Measurements from ENCODE around the gene MYF5.
"Not testable (repeated sequence)": the region's sequence is repeated elsewhere in the genome, so short reads cannot be mapped to it uniquely, and the experiment has no call there.

Gene MYF5

DNA sequence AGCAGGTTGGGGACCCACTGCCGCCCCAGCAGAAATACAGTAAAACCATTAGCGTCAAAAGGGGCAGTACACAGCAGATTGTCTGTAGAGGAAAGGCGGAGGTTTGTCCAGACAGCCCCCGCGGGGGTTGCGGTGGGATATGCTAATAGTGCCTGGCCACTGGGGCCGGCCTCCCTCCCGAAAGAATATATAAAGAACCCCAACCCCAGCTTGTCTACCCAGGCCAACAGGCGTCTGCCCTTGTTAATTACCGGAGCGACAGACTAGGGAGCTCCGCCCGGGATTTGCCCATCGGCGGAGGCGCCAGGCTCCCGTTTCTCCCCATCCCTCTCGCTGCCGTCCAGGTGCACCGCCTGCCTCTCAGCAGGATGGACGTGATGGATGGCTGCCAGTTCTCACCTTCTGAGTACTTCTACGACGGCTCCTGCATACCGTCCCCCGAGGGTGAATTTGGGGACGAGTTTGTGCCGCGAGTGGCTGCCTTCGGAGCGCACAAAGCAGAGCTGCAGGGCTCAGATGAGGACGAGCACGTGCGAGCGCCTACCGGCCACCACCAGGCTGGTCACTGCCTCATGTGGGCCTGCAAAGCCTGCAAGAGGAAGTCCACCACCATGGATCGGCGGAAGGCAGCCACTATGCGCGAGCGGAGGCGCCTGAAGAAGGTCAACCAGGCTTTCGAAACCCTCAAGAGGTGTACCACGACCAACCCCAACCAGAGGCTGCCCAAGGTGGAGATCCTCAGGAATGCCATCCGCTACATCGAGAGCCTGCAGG, at the start of gene MYF5:
Gene MYF5 (plus strand): TSS at position 217 of the 774 bp plus-strand sequence. CDS start 152 bp downstream, at position 369.
- no peak for DNase-seq (ENCODE audit: low spot score)

DNA sequence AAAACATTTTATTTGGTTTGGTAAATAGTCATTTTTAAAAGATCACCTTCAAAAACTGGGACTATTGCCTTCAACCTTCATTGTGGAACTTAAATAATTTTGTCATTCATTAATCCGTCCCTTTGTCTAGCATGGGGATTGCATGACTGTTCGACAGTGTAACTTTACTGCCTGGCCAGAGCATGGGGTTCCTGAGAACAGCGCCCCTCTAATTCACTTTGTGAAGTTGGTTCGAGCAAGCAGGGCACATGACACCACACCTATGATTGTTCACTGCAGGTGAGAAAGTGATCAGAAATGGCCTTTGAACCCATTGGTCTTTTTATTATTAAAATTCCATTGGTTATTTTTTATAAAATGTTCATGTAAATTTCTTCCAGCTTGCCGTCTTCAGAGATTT, 46.5 kb upstream of the MYF5 start:
- DNase-seq (ENCODE audit: low spot score) = no peak

DNA sequence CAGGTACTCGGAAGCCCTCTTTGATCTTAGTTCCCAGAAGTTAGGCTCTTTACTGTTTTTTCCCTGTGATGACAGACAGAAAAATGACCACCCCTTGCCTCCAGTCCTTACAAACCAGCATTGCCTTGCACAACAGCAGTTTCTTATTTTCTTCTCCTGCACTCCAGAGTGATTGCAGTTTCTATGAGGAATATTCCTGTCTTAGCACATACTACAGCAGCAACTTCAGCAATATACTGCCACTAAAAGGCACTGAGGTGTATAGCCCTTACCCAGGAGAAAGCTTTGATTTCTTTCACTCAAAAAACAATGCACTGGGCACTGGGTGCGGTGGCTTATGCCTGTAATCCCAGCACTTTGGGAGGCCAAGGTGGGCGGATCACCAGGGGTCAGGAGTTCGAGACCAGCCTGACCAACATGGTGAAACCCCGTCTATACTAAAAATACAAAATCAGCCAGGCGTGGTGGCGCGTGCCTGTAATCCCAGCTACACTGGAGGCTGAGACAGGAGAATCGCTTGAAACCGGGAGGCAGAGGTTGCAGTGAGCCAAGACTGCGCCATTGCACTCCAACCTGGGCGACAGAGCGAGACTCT, 40.6 kb upstream of the MYF5 start:
- DNase-seq (ENCODE audit: low spot score) = not testable (repeated sequence)

DNA sequence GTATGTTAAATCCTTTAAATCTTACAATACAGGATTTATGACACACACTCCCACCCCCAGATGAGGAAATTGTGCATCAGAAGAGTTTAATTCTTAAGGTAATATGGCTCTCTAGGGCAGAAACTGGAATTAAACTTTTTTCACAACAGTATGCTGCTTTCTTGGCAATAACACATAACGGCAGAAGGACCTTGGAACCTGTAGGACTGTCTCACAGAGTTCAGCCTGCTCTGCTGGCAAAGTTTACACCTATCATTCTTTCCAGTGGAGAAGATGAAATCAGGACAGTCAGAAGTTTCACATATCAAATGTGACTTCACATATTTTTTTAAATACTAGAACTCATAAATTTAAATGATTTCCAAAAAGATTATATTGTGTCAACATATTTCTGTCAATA, 39.9 kb upstream of the MYF5 start:
- no peak for DNase-seq (ENCODE audit: low spot score)

DNA sequence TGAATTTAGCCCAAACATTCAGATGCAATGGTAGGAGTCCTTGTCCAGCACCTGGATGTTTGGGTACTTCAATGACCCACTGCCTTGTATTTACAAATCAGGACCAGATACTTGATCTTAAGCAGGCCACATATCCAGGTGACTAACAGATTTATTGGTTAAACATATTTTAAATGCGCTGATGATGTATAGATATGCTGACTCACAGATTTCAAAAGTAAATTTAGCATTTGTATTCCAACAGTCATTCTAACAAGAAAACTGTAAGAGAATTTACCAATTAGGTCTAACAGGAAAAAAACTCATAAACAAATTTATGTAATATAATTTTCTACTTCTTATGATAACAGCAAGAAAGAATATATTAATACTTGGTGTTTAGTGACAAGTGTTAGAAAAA, 38.7 kb upstream of the MYF5 start:
- no peak for DNase-seq (ENCODE audit: low spot score)

DNA sequence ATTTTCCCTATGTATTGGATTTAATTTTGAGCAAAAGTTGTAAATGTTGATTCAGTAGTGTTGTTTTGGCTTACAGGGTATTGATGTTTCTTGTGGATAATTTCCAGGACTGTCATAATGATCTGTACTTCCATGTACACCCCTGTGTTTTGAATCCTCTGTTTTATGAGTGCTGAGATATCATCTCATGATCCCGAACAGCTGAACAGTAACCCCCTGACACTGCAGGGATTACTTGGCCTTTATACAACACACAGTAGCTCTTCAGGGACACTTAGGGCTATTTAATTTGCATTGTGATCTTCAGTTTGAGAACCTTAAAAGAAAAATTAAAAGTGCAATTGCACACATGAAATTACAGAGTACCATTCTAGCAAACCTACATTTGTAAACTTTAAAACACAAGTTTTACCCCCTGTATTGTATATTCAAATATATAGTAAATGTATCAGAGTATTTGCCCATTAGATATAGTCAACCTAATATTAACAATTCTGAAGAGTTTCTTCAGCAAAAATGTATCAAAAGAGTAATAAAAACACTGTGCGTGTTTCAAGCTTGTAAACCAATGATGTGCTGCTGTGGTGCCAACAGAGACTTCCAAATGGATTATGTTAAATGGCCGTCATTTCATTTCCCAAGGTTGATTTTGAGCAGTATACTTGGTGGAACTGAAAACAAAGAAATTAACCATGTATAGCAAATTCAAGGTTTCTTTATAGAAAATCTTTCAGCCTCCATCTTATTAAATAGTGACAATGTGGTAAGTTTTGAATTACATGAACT, 37.2 kb upstream of the MYF5 start:
- no peak for DNase-seq (ENCODE audit: low spot score)

DNA sequence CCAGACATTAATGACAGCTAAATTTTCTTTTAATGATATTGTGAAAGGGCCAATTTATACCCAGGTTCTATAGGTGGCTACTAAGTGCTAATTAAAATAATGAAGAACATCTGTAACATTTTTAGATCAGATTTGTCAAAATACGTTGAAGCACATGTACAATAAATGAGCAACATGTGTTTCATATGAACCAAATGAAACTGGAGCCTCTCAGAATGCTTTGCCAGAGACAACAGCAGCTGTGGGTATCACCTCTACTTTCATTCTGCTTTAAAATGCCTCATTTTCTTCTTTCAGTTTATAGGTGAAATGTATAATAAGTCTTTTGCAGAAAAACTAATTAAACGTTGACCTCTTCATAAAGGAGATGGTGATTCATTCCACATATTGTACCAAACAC, 35.4 kb upstream of the MYF5 start:
- DNase-seq (ENCODE audit: low spot score) = no peak

DNA sequence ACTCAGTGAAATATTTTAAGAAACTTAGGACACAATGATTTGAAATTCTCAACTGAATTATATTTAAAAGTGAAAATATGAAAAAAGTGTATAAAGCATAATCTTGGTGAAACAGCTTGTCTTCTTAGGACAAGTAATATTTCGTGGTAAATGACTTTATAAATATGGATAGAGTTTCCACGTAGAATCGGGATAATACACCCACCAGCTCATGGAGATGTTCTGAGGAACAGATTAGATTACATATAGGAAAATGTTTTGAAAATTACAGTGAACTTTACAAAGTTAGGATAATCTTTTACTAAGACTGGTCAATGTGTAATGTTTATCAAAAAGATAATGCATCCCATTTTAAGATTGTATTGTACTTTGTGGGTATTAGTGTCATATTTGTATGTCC, 34.9 kb upstream of the MYF5 start:
- DNase-seq (ENCODE audit: low spot score) = no peak

DNA sequence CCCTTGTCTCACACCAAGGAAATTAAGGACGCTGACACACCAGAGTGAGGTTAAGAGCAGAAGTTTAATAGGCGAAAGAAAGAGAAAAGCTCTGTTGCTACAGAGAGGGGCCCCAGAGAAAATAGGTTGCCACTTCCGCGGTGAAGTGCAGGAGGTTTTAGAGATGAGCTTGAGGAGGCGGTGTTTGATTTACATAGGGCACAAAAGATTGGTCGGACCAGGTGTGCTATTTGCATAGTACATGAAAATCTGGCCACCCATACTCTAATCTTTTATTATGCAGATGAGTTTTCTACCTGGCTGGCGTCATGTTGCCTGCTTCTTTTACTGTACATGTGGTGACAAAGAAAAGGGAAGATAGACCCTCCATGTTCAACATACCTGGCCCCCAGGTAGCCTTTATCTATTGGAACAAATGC, 32.6 kb upstream of the MYF5 start:
- DNase-seq (ENCODE audit: low spot score) = no peak

DNA sequence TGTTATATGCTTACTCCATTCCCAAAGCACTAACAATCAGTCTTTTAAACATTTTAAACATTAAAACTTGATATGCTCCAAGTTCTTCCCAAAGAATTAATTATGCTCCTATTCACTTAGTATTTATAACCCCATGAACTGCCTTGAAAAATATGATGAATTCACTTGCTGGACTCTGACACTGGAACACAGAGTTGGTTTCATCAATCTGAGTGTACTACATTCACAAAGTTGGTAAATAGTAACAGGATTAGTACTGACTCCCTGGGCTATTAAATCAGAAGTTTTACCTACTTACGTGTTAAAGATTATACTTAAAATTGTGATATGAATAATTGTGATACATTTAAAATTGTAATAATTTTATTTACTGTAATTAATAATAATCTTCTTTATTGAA, 26.6 kb upstream of the MYF5 start:
- DNase-seq (ENCODE audit: low spot score) = no peak

DNA sequence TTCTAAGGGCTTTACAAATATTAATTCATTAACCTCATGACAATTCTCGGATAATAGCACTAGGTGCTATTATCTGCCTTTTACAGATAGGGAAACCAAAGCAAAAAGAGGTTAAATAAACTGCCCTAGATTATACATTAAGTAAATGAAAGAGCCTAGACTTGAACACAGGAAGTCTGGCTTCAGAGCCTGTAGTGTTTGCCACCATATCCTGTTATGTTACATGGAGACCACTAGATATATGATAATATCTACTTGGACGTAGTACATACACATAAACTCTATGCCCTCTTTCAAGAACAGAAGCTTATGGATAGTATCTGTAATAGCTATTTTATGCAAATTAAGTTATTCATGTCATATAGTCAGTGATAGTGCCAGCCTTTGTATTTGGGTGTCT, 26.2 kb upstream of the MYF5 start:
- DNase-seq (ENCODE audit: low spot score) = no peak

DNA sequence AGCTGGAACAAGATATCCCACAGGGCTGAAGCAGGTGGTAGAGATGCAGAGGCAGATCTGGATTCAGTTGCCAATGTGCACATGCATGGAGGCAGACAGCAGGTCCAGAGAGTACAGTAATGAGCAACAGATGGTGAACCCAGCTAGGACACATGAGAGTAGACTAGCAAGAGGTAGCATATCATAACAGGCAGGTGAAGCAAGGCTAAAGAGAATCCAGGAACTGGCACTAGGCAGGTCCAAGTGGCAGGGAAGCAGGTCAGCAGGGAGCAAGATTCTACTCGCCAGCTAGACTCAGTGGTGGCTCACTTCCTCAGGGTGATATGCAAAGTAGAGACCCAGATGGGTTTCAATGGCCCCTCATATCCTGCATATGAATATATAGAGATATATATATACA, 24.6 kb upstream of the MYF5 start:
- no peak for DNase-seq (ENCODE audit: low spot score)

DNA sequence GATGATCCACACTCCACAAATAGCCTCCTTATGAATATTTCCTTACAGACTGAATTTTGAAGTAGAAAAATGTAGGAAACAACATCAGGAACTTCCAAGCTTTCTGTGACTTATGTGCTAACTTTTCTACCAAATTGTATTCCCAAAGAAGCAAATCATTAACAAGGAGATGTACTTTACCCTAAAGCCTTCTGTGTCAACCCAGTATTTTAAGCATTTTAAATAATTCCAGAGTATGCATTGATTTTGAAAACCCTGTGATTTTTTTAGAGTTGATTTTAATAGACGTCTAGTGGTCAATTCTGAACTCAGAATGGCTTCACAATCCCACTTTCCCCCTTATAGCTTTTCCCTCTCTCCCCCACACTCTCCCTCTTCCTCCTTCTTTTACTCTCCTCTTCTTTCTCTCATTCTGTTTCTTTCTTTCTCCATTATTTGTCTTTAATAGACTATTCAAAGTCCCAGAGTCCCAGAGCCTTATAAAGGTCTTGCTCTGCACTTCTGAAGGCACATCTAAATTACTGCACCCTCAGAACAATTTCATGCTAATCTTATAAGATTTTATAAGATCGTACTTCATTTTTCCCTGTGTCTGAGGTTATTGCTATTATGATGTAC, 19.3 kb upstream of the MYF5 start:
- DNase-seq (ENCODE audit: low spot score) = no peak

DNA sequence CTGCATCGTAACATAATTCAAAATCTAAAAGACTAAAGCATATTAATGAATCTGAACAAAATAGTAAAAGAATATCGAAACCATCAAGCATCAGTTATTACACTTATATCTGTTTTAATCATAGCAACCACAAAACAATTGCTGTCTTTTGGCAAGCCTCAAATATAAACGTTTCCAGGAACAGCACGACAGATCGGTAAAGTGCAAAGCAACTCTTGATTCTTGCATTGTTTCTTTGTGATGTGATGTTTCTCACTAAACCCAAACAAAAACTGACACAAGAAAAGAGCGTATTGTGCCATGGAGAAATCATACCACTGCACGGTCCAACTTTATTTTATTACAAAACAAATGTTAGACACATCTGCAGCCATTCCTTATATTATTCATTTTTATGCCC, 18.5 kb upstream of the MYF5 start:
- no peak for DNase-seq (ENCODE audit: low spot score)

DNA sequence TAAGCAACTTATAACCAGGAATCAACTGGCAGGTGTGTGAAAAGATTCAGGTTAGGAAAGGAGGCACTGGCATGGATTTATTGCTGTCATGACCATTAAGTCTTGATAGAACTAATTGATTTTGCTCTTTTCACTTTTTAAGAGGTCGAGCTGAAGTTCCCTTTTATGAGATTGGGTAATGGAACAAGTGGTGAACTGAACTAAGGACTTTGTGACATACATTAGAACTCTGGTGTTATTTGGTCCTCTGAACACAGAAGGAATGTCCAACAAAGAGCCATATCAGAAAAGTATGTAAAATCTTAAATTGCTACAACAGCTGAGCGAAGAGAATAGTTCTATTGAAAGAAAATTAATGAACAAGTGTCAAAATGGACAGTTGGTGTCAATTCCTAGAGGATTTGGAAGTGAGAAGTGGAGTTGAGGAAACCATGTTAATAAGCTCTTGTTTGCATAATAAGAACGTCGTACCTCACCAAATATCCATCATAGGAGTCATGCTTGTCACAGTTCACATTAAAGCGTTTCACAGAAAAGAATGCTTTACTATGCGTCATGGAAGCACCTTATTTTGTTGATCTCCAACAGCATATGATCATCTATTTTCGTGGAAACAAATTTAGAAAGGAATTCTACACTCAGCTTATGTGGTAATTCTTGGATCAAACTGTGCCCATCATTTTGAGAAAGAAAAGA, 17.7 kb upstream of the MYF5 start:
- DNase-seq (ENCODE audit: low spot score) = no peak

DNA sequence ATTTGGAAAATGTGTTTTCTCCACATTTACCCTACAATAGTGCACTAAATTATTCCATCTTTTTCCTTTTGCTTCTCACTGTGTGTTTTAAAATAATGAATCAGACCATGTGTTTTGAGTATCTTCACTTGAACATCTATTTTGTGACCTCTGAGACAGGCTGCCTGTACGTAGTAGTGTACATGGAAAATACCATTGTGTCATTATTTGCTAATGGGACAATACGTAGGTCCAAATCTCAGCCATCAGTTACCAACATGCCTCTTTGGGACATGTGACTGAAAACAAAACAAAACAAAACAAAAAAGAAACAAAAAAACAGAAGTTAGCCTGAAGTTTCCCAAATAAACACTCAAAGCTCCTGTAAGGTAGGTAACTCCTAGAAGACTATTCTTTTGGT, 16.4 kb upstream of the MYF5 start:
- DNase-seq (ENCODE audit: low spot score) = no peak

DNA sequence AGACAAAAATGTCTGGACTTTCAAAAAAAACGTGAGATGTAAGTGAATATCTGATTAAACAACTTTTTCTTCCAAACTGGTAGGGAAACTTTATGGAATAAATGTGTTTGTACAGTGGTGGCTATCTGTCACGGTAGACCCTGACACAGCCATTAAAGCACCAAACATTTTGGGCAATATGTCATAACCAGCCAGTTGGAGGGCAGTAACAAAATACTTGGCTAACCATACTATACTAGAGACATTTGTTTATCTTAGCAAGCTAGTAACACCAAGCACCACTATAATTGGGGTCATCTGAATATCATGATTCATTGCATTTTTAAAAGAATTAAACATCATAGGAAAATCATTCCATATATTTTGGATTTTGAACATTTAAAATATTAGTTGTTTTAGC, 15.3 kb upstream of the MYF5 start:
- no peak for DNase-seq (ENCODE audit: low spot score)

DNA sequence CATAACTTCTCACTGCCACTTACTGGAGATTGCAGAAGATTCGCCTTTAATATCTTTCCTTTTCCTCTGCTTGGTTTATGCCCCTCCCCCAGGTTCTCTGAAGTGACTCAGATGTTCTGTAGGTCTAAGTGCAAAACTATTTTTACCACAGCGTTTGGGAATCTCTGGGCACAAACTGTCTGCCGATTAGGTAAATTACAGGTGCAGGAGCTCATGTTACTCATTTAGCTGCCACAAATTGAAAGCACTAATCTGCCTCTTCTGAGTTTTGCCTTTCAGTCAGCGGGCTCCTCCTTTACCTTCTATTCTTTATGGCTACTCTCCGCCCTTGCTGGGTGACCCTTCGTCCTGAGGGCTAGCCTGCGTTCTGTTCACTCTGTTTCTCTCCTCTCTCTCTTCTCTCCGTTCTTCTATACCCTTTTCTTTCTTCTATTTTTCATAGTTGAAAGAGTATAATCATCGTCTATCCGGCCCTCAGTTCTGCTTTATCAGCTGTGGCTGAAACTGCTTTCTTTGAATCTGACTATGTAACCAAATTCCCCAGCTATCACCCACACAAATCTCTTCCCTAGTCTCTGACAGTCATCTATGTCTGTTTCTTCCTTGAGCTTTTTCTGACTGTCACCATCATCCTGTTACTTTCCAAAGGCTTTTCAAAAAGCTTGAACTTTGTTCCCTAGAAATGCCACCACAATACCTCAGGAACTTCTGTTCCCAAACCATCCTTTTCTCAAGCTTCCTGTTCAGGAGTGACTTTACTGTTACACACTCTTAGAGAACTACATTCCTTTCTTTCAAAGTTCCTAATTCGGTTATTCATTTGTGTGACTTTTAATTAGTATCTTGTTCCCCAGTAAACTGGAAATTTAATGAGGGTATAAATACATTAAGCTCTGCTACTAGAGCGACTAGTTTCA, 13.6 kb upstream of the MYF5 start:
- no peak for DNase-seq (ENCODE audit: low spot score)

DNA sequence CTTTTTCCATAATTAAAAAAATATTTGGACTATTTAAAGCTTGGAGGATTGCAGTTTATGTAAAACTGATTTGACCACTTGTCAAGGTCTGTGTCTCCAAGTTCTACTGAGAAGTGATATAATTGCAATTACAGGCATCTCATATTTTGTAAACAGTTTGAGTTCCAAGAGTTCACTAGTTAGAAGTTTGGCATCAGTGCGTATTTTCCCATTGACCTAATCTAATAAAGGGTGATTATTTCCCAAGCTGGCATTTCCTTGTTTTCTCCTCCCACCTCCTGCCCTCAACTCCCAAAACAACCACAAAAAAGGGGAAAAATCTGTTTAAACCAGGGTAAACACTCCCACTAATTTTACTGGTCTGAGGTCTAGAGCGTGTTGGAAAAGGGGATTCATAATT, 12.3 kb upstream of the MYF5 start:
- DNase-seq (ENCODE audit: low spot score) = no peak

DNA sequence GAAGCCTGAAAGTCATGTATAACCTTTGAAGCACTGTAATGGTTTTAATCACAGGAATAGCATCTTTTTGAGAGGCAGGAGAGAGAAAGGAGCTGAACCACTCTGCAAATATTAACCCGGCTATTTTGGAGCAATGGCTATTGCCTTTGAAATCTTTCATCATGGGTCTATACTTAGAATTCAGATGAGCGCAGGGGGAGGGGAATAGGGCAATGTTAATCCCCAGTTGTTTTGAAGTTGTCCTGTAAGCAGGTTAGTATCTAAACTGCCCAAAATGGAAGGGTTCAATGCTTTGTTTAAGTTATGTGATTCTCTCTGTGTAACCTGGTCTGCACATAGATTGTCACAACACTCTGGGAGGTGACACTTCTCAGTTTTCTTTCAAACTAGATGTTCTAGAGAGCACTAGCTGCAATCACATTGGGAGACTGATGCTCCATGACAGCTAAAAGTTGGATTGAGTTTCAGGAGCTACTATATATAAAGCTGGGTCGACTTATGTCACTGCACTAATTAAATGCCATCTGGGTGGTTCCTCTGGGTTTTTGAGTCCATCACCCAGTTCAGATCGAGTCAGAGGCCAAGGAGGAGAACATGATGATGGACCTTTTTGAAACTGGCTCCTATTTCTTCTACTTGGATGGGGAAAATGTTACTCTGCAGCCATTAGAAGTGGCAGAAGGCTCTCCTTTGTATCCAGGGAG, 9.4 kb upstream of the MYF5 start, which contains the start of gene MYF6:
Gene MYF6 (plus strand): TSS at position 509 of the 704 bp plus-strand sequence. CDS start 86 bp downstream, at position 595.
- no peak for DNase-seq (ENCODE audit: low spot score)
